22Rv1 (cell line): ENCODE data around the gene PGM1.

Source experiments
- CTCF ChIP-seq: fragments of 450-650 bp; IDR thresholded peaks from 2 replicates; pipeline ENCODE4 v1.5.1; 2017; ENCODE audit warnings: mild to moderate bottlenecking
- ZFX ChIP-seq: fragments of 450-650 bp; IDR thresholded peaks from 2 replicates; pipeline ENCODE4 v1.6.1; 2017; ENCODE audit warnings: antibody characterized with exemption, borderline replicate concordance

- no peak for TF ChIP-seq CTCF
- no peak for TF ChIP-seq ZFX
These were observed 45.5 kb upstream of the PGM1 start for GRCh38 chr1:63547621-63548294.
